K562 (cell line): ENCODE results near the gene TGM5. TPM values are rescaled to one million over a fixed set of nuclear protein-coding genes. Genes with fewer than 3 reads are reported as not detected.

Experiments
- ATAC-seq: fragments of 200-7000 bp; cut with Tn5 transposase; 3 replicates; pipeline ENCODE4 v1.9.1; 2020; ENCODE audit warnings: moderate library complexity
- BruUV-seq: library from RNA; stranded (reverse); fragments of 400-500 nt; replicated peaks from 2 replicates; lab custom pipeline; 2021; lab: Mats Ljungman, UMichigan
- CTCF ChIA-PET: fragments of 300-600 bp; formaldehyde crosslinking; extraction: SDS; loops from one replicate; lab custom pipeline; 2021; ENCODE audit warnings: low intra/inter-chr PET ratio; lab: Yijun Ruan, JAX
- POLR2A ChIA-PET: fragments of 300-600, 350-650 bp; sonication (Branson Sonifier 250); formaldehyde crosslinking; extraction: SDS; loops from one replicate; lab custom pipeline; 2021; ENCODE audit warnings: antibody characterized with exemption, inconsistent platforms; lab: Yijun Ruan, JAX
- DNase-seq, 4 experiments: peaks; one replicate each; pipeline versions ENCODE4 v3.0.0 to v3.0.0-alpha.2; 2011 to 2018; ENCODE audit warnings: low spot score in 3 of 4, mixed read lengths in 3 of 4; ENCODE audit errors: extremely low read depth in 1 of 4
- FAIRE-seq: peaks from 2 replicates; lab custom pipeline; 2011; peaks lifted over from hg19 to GRCh38; lab: Jason Lieb, UNC
- H2AFZ ChIP-seq: 2 replicates; pipeline ENCODE4 v1.6.0; 2011; ENCODE audit warnings: low read depth, low read length, control low read depth, inconsistent platforms
- H3K27ac ChIP-seq: fragments of 200-600 bp; 3 replicates; pipeline ENCODE4 v1.8.0; 2011; ENCODE audit warnings: low read depth, mild to moderate bottlenecking, control low read depth, inconsistent platforms, low read length, moderate library complexity, mixed read lengths; ENCODE audit errors: extremely low read depth
- H3K27me3 ChIP-seq, 2 experiments: fragments of 300-600 bp in 1 of 2; 2 replicates in 1 of 2; 3 replicates in 1 of 2; pipeline versions ENCODE4 v1.6.0 to v1.8.0; 2011; ENCODE audit warnings: inconsistent platforms in 2 of 2, low read length in 2 of 2, mild to moderate bottlenecking in 1 of 2, mixed read lengths in 1 of 2, moderate library complexity in 1 of 2; ENCODE audit not compliant: control insufficient read depth in 2 of 2, insufficient read depth in 2 of 2
- H3K36me3 ChIP-seq: fragments of 300-600 bp; 3 replicates; pipeline ENCODE4 v1.8.0; 2011; ENCODE audit warnings: mild to moderate bottlenecking, low read length, inconsistent platforms; ENCODE audit not compliant: control insufficient read depth, insufficient read depth
- H3K4me1 ChIP-seq, 2 experiments: fragments of 200-600 bp in 1 of 2; replicated peaks in 1 of 2; 2 replicates in 1 of 2; 3 replicates in 1 of 2; pipeline versions ENCODE4 v1.5.1 to v1.8.0; 2011; ENCODE audit warnings: inconsistent platforms in 2 of 2, low read length in 2 of 2, mild to moderate bottlenecking in 1 of 2, mixed read lengths in 1 of 2, moderate library complexity in 1 of 2; ENCODE audit not compliant: control insufficient read depth in 2 of 2, insufficient read depth in 2 of 2
- H3K4me2 ChIP-seq: 2 replicates; pipeline ENCODE4 v1.6.1; 2011; ENCODE audit warnings: low read length, control low read depth, inconsistent platforms, mixed read lengths; ENCODE audit not compliant: insufficient read depth
- H3K4me3 ChIP-seq: fragments of 200-600 bp; sonication (generic), shearing (Covaris generic); 2 replicates; pipeline ENCODE4 v1.5.1; 2016; ENCODE audit warnings: control low read depth, inconsistent platforms
- H3K79me2 ChIP-seq: fragments of 200-600 bp; 3 replicates; pipeline ENCODE4 v1.8.0; 2011; ENCODE audit warnings: low read length, inconsistent platforms; ENCODE audit not compliant: control insufficient read depth, insufficient read depth
- H3K9ac ChIP-seq, 2 experiments: 2 replicates each; pipeline versions ENCODE4 v1.6.0 to v1.6.1; 2011; ENCODE audit warnings: low read depth in 2 of 2, low read length in 2 of 2, control low read depth in 1 of 2, inconsistent platforms in 1 of 2, mild to moderate bottlenecking in 1 of 2, mixed read lengths in 1 of 2; ENCODE audit not compliant: insufficient read depth in 1 of 2
- H3K9me1 ChIP-seq: one replicate; pipeline ENCODE4 v1.6.0; 2011; ENCODE audit warnings: inconsistent platforms, mild to moderate bottlenecking, low read length, moderate library complexity; ENCODE audit not compliant: control insufficient read depth, insufficient read depth
- H3K9me3 ChIP-seq: replicated peaks from 2 replicates; pipeline ENCODE4 v1.5.1; 2011; ENCODE audit warnings: low read depth, low read length, inconsistent platforms; ENCODE audit not compliant: control insufficient read depth, insufficient read depth
- H4K20me1 ChIP-seq: replicated peaks from 2 replicates; pipeline ENCODE4 v1.6.1; 2011; ENCODE audit warnings: low read length, inconsistent platforms, mixed read lengths; ENCODE audit not compliant: control insufficient read depth, insufficient read depth
- KAT7 ChIP-seq: sonication (generic); formaldehyde crosslinking; IDR thresholded peaks from 2 replicates; pipeline ENCODE4 v1.8.0; 2022; ENCODE audit warnings: missing genetic modification reagents, mild to moderate bottlenecking, borderline replicate concordance
- ZBED1 ChIP-seq: IDR thresholded peaks from 2 replicates; pipeline ENCODE4 v1.6.1; 2014
- ZNF347 ChIP-seq: fragments of 450-650 bp; formaldehyde crosslinking; IDR thresholded peaks from 2 replicates; pipeline ENCODE4 v1.4.0; 2020; ENCODE audit warnings: low read depth, mild to moderate bottlenecking, moderate library complexity
- WGBS: fragments of 100-300 bp; shearing (Covaris generic); methylation state at CpG from one replicate; pipeline ENCODE4 v1.1.6; 2016; ENCODE audit warnings: low coverage, mixed read lengths; ENCODE audit not compliant: insufficient coverage; ENCODE audit errors: missing lambda C conversion rate; 5-methylcytosine and 5-hydroxymethylcytosine counted together
- in situ Hi-C: fragments of 300-500 bp; cut with MboI; formaldehyde crosslinking; loops from 4 replicates; pipeline ENCODE4 v1.15.0; 2018; ENCODE audit warnings: inconsistent platforms, mixed read lengths
- intact Hi-C: fragments of 100-400 bp; cut with micrococcal nuclease; formaldehyde crosslinking; loops from 2 replicates; pipeline ENCODE4 v1.14.2; 2022
- polyA plus RNA-seq, 8 experiments: library from polyadenylated mRNA; depleted of rRNA in 4 of 8; stranded (reverse) in 5 of 8; unstranded in 3 of 8; fragments of >200 nt; fragmentation: Nextera tagmentation in 2 of 8; fragmentation: Illumina TruSeq in 1 of 8; extraction: Ambion mirVana in 2 of 8; extraction: Trizol in 1 of 8; gene quantifications; 2 replicates each; pipeline versions ENCODE4 v1.2.1 to v1.2.3, GENCODE V29; 2011 to 2014; ENCODE audit warnings: inconsistent platforms in 1 of 8, missing spikeins in 1 of 8
- total RNA-seq, 7 experiments: library from RNA; depleted of rRNA in 6 of 7; stranded (reverse); fragments of >200 nt in 6 of 7; fragmentation: Illumina TruSeq in 2 of 7; extraction: Trizol in 2 of 7; gene quantifications; 2 replicates each; pipeline versions ENCODE4 v1.2.1 to v1.2.3, GENCODE V29; 2011 to 2021; ENCODE audit warnings: low replicate concordance in 1 of 7
- TF ChIP-seq, protein P1 (sequence below): IDR thresholded peaks from 2 replicates; pipeline ENCODE4 v1.6.1; 2011; ENCODE audit not compliant: insufficient read length; ENCODE audit errors: extremely low read depth

The TGM5 gene
- total and polyA plus RNA-seq, 9 of the 15 experiments (the other 6 are each of a cell fraction or from before 2014, with no cell fraction given), result 0.03 to 0.10 (median 0.07) TPM; not detected in 6

DNA sequence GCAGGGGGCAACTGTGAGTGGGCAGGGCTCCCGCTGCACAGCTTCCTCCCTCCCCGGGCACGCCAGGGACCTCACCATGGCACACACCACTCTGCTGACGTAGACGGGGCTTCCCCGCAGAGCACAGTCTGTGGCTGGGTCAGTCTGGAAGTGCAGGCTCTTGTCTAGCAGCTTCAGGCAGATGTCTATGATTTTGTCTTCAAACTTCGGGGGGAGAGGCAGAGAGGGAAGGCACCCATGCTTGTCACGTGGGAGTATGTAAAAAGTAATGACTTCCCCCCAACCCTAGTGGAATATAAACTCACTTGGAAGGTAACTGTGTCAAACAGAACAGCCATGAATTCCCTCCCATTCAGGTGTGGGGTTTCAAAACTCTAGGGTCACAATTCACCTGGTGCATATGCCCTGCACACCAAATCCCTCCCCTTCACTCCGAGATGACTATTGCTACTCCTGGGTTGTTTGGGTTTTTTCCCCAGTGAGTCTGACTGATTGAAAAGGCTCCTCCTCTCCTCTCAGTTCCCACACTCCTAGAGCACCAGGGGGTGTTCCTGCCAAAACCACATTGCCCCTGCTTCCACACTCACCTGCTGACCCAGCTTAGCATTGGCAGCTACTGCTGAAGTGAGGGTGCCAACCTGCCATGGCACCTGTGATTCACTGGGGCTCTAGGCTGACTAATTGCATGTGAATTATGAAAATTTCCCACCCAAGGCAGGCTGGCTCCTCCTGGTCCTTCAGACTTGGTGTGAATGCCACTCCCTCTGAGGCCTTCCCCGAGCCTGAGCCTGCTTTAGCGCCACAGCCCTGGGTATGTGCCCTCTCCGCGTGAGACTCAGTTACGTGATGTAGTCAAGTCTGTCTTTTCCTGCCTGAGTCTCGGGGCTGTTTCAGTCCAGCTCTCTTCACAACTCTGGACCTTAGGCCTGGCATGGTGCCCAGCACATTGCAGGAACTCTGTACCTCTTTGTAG is 13.0 kb downstream of the TGM5 start:
- H3K36me3 ChIP-seq, result no peaks in the 10 kb centered on the region
- no peaks in the 10 kb centered on the region for H3K9me3 ChIP-seq
- H4K20me1 ChIP-seq, result no peaks in the 10 kb centered on the region; the same call in 1 of the 2 replicates
- H3K4me1 ChIP-seq, result peaks cover 7 to 14% of the 10 kb centered on the region in 2 experiments
- BruUV-seq, result no TSS peak
- in situ Hi-C loops, result no loop called here
- no peaks in the 10 kb centered on the region for H3K9me1 ChIP-seq
- ChIA-PET POLR2A (no interaction called here), CTCF (no interaction called here)
- no peaks in the 10 kb centered on the region for H3K79me2 ChIP-seq
- no peak for DNase-seq
- H3K9ac ChIP-seq, result peak overlapping the region in 1 of 2 experiments; percentile 61; a peak in 2 of 4 replicates
- no peak for TF ChIP-seq KAT7 (CRISPR knock-in tag)
- no peak for TF ChIP-seq ZBED1
- no peak for TF ChIP-seq ZNF347 (CRISPR knock-in tag)
- TF ChIP-seq, protein P1, sequence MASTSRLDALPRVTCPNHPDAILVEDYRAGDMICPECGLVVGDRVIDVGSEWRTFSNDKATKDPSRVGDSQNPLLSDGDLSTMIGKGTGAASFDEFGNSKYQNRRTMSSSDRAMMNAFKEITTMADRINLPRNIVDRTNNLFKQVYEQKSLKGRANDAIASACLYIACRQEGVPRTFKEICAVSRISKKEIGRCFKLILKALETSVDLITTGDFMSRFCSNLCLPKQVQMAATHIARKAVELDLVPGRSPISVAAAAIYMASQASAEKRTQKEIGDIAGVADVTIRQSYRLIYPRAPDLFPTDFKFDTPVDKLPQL, result no peak
- H3K4me2 ChIP-seq, result no peak overlapping the region
- peaks cover 0 to 18% of the 10 kb centered on the region in 2 experiments; a peak in 3 of 5 replicates for H3K27me3 ChIP-seq
- no peak for FAIRE-seq
- ATAC-seq, result no peak
- no peak overlapping the region for H3K27ac ChIP-seq
- no peak overlapping the region for H3K4me3 ChIP-seq
- WGBS, result 27% methylated on average over 15 of the region's 15 CpGs
- intact Hi-C loops, result loop anchor here (2.0 kb wide), 1 partner anchor 61 kb away; no protein-coding TSS in a partner anchor
- H2AFZ ChIP-seq, result no peak overlapping the region; the same call in 1 of the 2 replicates
